OCI-LY1 (cell line): Measurements from ENCODE around the gene NAV2.

Experiments
- EZH2 ChIP-seq: fragments of 200-600 bp; sonication (generic), shearing (Covaris generic); IDR thresholded peaks from 2 replicates; pipeline ENCODE4 v1.8.0; 2017; ENCODE audit warnings: borderline replicate concordance, mixed run types, mild to moderate bottlenecking, antibody characterized with exemption, low read length, moderate library complexity, mixed read lengths
- TF ChIP-seq, protein P1 (sequence below): fragments of 200-600 bp; sonication (generic), shearing (Covaris generic); IDR thresholded peaks from 2 replicates; pipeline ENCODE4 v1.5.1; 2017; ENCODE audit warnings: mild to moderate bottlenecking, antibody characterized with exemption, low read length, moderate library complexity, mixed read lengths

DNA sequence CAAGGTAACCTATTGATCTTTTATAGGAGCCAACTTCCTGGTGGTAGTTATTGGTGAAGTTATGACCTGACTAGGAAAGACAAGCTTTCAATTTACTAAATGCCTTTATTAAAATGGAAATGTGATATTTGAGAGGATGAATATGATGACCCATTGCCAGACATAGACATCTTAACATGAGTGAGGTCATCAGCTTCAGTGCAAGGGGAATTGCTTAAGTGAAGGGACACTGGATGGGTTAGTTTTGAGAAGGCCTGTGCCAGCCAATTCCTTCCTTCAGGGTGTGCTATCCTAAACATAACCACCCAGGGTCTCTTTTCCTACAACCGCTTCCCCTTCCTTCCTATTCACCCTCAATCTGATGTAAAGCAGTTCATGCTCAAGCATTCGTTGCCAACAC, 21.5 kb downstream of the NAV2 start:
- TF ChIP-seq, protein P1, sequence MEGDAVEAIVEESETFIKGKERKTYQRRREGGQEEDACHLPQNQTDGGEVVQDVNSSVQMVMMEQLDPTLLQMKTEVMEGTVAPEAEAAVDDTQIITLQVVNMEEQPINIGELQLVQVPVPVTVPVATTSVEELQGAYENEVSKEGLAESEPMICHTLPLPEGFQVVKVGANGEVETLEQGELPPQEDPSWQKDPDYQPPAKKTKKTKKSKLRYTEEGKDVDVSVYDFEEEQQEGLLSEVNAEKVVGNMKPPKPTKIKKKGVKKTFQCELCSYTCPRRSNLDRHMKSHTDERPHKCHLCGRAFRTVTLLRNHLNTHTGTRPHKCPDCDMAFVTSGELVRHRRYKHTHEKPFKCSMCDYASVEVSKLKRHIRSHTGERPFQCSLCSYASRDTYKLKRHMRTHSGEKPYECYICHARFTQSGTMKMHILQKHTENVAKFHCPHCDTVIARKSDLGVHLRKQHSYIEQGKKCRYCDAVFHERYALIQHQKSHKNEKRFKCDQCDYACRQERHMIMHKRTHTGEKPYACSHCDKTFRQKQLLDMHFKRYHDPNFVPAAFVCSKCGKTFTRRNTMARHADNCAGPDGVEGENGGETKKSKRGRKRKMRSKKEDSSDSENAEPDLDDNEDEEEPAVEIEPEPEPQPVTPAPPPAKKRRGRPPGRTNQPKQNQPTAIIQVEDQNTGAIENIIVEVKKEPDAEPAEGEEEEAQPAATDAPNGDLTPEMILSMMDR, result no peak
- no peak for TF ChIP-seq EZH2
